ENCODE results near the gene LRMDA. TPM values are rescaled to one million over a fixed set of nuclear protein-coding genes. Genes with fewer than 3 reads are reported as not detected.

The LRMDA gene
- total RNA-seq, 2 experiments from 2014 or later, result not detected

DNA sequence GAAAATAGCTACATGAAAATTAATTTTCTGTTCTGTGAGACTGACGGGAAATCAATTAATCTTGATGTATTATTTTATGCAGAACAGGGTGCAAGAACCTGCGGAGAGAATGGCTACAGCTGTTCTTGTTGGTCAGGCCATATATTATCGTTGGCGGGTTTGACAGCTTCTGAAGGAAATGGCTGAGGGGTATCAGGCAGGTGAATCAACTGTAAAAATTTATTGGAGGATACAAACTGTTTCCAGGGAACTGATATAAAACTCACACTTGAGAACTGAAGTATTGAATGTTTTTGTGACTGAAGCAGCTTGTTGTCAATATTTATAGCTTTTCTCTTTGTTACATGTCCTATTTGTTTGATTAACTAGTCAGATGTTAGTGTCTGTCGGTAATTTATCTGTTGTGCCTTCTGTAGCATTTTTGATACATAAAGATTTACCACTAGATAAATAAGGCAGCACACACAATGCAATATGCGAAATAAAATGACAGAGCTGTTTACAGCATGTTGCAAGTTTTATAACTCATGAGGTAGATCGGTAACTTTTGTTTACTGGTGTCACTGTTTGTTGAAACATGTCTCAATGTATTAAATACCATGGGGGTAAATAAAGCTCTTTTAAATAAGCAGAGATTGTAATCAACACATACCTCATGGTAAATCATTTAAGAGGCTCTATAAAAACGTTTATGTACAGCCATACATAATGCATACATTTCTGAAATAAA lies 308.2 kb downstream of the LRMDA start:
- H3K36me3 ChIP-seq (ENCODE audit: insufficient read depth, low read length), result no peaks in the 10 kb centered on the region
- ChIA-PET POLR2A (no interaction called here), CTCF (ENCODE audit: unreplicated experiment) (no interaction called here)
- TF ChIP-seq, protein P1, sequence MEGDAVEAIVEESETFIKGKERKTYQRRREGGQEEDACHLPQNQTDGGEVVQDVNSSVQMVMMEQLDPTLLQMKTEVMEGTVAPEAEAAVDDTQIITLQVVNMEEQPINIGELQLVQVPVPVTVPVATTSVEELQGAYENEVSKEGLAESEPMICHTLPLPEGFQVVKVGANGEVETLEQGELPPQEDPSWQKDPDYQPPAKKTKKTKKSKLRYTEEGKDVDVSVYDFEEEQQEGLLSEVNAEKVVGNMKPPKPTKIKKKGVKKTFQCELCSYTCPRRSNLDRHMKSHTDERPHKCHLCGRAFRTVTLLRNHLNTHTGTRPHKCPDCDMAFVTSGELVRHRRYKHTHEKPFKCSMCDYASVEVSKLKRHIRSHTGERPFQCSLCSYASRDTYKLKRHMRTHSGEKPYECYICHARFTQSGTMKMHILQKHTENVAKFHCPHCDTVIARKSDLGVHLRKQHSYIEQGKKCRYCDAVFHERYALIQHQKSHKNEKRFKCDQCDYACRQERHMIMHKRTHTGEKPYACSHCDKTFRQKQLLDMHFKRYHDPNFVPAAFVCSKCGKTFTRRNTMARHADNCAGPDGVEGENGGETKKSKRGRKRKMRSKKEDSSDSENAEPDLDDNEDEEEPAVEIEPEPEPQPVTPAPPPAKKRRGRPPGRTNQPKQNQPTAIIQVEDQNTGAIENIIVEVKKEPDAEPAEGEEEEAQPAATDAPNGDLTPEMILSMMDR (conservative IDR thresholded peaks at IDR 0.05; ENCODE audit: low read length), result no peak
- no peak for TF ChIP-seq EZH2phosphoT487 (IDR thresholded peaks at IDR 0.05; ENCODE audit: borderline replicate concordance, low read depth, low read length)
- H2AFZ ChIP-seq (ENCODE audit: low read length), result no peak overlapping the region
- intact Hi-C loops (cut with micrococcal nuclease; ENCODE audit: unreplicated experiment), result no loop called here
- no TSS peak for BruUV-seq (replicated peaks)
- H3K4me1 ChIP-seq (ENCODE audit: insufficient read depth, low read length, poor library complexity, severe bottlenecking), result no peaks in the 10 kb centered on the region
- no peaks in the 10 kb centered on the region for H3K9me2 ChIP-seq (ENCODE audit: insufficient read depth, low read length)
- no peak overlapping the region for H3K4me3 ChIP-seq (ENCODE audit: low read depth, low read length, poor library complexity, severe bottlenecking)
- H3K9me3 ChIP-seq (ENCODE audit: low read length), result no peaks in the 10 kb centered on the region
- H3K4me2 ChIP-seq (ENCODE audit: low read length), result no peak overlapping the region
- DNase-seq (ENCODE audit: low spot score), result no peak
- H3K79me2 ChIP-seq (ENCODE audit: insufficient read depth, low read depth, low read length), result no peaks in the 10 kb centered on the region
- H3K27ac ChIP-seq (ENCODE audit: low read depth, low read length, poor library complexity, severe bottlenecking), result no peak overlapping the region
- H4K20me1 ChIP-seq (ENCODE audit: insufficient read depth, low read length), result no peaks in the 10 kb centered on the region

DNA sequence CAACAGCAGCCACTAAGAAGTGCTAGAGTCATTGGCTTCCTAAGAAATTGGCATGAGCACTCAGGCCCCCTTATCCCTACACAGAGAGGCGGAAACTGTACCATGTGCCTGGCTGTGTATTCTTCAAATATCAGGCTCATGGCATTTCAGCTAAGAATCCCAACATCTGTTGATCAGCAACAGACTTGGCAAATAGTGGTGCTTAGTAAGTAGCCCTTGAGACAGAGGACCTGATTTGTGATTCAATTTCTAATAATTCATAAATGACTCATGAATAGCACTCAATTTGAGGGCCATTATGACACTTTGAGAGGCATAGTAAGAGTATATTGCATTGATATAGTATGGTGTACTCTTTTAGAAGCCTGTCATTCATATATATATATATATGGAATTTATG lies 309.1 kb downstream of the LRMDA start:
- DNase-seq (ENCODE audit: low spot score), result no peak
- Histone ChIP-seq H3K36me3 (ENCODE audit: insufficient read depth, low read length) (no peaks in the 10 kb centered on the region), H3K4me3 (ENCODE audit: low read depth, low read length, poor library complexity, severe bottlenecking) (no peak overlapping the region), H3K4me2 (ENCODE audit: low read length) (no peak overlapping the region), H2AFZ (ENCODE audit: low read length) (no peak overlapping the region), H3K9me2 (ENCODE audit: insufficient read depth, low read length) (no peaks in the 10 kb centered on the region), H3K9me3 (ENCODE audit: low read length) (no peaks in the 10 kb centered on the region), H3K27ac (ENCODE audit: low read depth, low read length, poor library complexity, severe bottlenecking) (no peak overlapping the region), H4K20me1 (ENCODE audit: insufficient read depth, low read length) (no peaks in the 10 kb centered on the region), H3K79me2 (ENCODE audit: insufficient read depth, low read depth, low read length) (no peaks in the 10 kb centered on the region), H3K4me1 (ENCODE audit: insufficient read depth, low read length, poor library complexity, severe bottlenecking) (no peaks in the 10 kb centered on the region)
- ChIA-PET CTCF (ENCODE audit: unreplicated experiment) (no interaction called here), POLR2A (no interaction called here)
- TF ChIP-seq, protein P1 (conservative IDR thresholded peaks at IDR 0.05; ENCODE audit: low read length), result no peak
- no peak for TF ChIP-seq EZH2phosphoT487 (IDR thresholded peaks at IDR 0.05; ENCODE audit: borderline replicate concordance, low read depth, low read length)
- intact Hi-C loops (cut with micrococcal nuclease; ENCODE audit: unreplicated experiment), result no loop called here
- no TSS peak for BruUV-seq (replicated peaks)

DNA sequence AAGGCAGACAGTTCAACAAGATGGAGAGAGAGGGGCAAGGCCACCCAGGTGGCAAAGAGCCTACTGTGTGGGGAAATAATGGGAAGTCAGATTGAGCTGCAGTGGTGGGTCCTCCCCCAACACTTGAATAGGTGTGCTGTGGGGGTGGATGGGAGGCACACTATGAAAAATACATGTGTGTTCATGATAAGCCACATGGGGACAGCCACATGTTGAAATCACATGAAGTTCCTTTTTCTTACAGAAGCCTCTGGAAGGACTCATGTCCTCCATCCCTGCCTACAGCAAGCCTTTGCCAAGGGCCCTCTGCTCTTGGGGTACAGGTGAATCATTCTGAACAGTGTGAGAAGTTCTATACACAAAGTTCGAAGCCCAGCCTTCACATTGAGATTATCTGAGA lies 310.9 kb downstream of the LRMDA start:
- ChIA-PET CTCF (ENCODE audit: unreplicated experiment) (no interaction called here), POLR2A (interaction anchor here (0.9 kb wide), 1 partner anchor 56 kb away, joined by 3 read pairs; no protein-coding TSS in a partner anchor)
- no TSS peak for BruUV-seq (replicated peaks)
- H3K4me3 ChIP-seq (ENCODE audit: low read depth, low read length, poor library complexity, severe bottlenecking), result no peak overlapping the region
- no peak overlapping the region for H3K4me2 ChIP-seq (ENCODE audit: low read length)
- H4K20me1 ChIP-seq (ENCODE audit: insufficient read depth, low read length), result no peaks in the 10 kb centered on the region
- H3K9me2 ChIP-seq (ENCODE audit: insufficient read depth, low read length), result no peaks in the 10 kb centered on the region
- TF ChIP-seq, protein P1 (conservative IDR thresholded peaks at IDR 0.05; ENCODE audit: low read length), result no peak
- TF ChIP-seq EZH2phosphoT487 (IDR thresholded peaks at IDR 0.05; ENCODE audit: borderline replicate concordance, low read depth, low read length), result no peak
- no peaks in the 10 kb centered on the region for H3K36me3 ChIP-seq (ENCODE audit: insufficient read depth, low read length)
- no peak overlapping the region for H2AFZ ChIP-seq (ENCODE audit: low read length)
- DNase-seq (ENCODE audit: low spot score), result no peak
- H3K4me1 ChIP-seq (ENCODE audit: insufficient read depth, low read length, poor library complexity, severe bottlenecking), result no peaks in the 10 kb centered on the region
- intact Hi-C loops (cut with micrococcal nuclease; ENCODE audit: unreplicated experiment), result no loop called here
- H3K27ac ChIP-seq (ENCODE audit: low read depth, low read length, poor library complexity, severe bottlenecking), result no peak overlapping the region
- no peaks in the 10 kb centered on the region for H3K79me2 ChIP-seq (ENCODE audit: insufficient read depth, low read depth, low read length)
- no peaks in the 10 kb centered on the region for H3K9me3 ChIP-seq (ENCODE audit: low read length)

Data from OCI-LY7 (cell line).